Glutamatergic neuron (in vitro differentiated cells): Measurements from ENCODE around the gene RTKN2. TPM values are rescaled to one million over a fixed set of nuclear protein-coding genes. Genes with fewer than 3 reads are reported as not detected.

Experiments used
- DNase-seq: peaks from one replicate; pipeline ENCODE4 v3.0.0; 2022
- H3K27ac Mint-ChIP-seq: one replicate; pipeline ENCODE4 v1.8.0; 2020; ENCODE audit warnings: mild to moderate bottlenecking, mixed read lengths, inconsistent platforms; ENCODE audit not compliant: unreplicated experiment
- H3K27me3 Mint-ChIP-seq: one replicate; pipeline ENCODE4 v1.8.0; 2020; ENCODE audit warnings: mild to moderate bottlenecking, moderate library complexity, mixed read lengths, inconsistent platforms; ENCODE audit not compliant: unreplicated experiment
- H3K36me3 Mint-ChIP-seq: one replicate; pipeline ENCODE4 v1.8.0; 2020; ENCODE audit warnings: mild to moderate bottlenecking, mixed read lengths, inconsistent platforms; ENCODE audit not compliant: unreplicated experiment
- H3K4me1 Mint-ChIP-seq: one replicate; pipeline ENCODE4 v1.8.0; 2020; ENCODE audit warnings: mild to moderate bottlenecking, low read depth, mixed read lengths, inconsistent platforms; ENCODE audit not compliant: unreplicated experiment
- H3K4me3 Mint-ChIP-seq: one replicate; pipeline ENCODE4 v1.8.0; 2020; ENCODE audit warnings: mild to moderate bottlenecking, mixed read lengths, inconsistent platforms; ENCODE audit not compliant: unreplicated experiment
- H3K9me3 Mint-ChIP-seq: one replicate; pipeline ENCODE4 v1.8.0; 2020; ENCODE audit warnings: mild to moderate bottlenecking, moderate library complexity, mixed read lengths, inconsistent platforms; ENCODE audit not compliant: unreplicated experiment
- total RNA-seq: library from RNA; stranded (reverse); fragmentation: NEBNext Ultra II Directional; extraction: Animal tissue kit (Norgen Biotek cat#: 25700); gene quantifications from one replicate; pipeline ENCODE4 v1.2.1, GENCODE V29; 2021; ENCODE audit not compliant: unreplicated experiment
- TF ChIP-seq, protein P1 (sequence below): fragments of 200-600 bp; sonication (generic); IDR thresholded peaks from one replicate; pipeline ENCODE4 v1.5.0; 2021; ENCODE audit not compliant: partially characterized antibody, unreplicated experiment

RTKN2 gene
- total RNA-seq, 1 donor from 2014 or later = 3.2 TPM

DNA sequence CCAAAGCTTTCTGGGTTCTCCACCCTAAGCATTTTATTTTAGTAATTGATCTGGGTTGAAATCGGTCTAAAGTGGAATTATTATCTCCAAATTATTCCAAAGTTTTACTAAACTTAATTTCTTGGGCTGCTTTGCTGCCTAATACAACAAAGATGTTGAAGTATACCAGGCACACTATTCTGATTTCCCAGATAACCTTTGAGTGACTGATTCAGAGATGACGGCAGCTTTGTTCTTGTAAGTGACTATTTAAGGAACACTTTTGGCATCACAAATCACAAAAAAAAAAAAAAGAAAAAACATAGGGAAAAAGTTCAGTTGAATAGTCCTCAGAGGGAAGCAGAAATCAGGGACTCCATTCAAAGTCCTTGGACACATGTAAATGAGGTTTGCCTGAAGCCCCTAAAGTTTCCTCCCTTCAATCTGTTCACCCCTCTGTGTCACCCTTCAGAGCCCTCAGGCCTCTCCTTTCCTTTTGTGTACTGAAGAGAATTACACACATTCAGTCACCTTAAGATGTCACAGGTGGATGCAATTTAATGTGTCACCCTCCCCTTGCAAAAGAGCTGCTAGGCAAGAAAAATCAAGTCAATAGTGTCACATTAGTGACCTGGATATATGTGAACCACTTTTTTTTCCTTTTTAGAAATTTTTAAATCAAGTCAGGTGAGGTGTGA, 81.5 kb downstream of the RTKN2 start:
- TF ChIP-seq, protein P1, sequence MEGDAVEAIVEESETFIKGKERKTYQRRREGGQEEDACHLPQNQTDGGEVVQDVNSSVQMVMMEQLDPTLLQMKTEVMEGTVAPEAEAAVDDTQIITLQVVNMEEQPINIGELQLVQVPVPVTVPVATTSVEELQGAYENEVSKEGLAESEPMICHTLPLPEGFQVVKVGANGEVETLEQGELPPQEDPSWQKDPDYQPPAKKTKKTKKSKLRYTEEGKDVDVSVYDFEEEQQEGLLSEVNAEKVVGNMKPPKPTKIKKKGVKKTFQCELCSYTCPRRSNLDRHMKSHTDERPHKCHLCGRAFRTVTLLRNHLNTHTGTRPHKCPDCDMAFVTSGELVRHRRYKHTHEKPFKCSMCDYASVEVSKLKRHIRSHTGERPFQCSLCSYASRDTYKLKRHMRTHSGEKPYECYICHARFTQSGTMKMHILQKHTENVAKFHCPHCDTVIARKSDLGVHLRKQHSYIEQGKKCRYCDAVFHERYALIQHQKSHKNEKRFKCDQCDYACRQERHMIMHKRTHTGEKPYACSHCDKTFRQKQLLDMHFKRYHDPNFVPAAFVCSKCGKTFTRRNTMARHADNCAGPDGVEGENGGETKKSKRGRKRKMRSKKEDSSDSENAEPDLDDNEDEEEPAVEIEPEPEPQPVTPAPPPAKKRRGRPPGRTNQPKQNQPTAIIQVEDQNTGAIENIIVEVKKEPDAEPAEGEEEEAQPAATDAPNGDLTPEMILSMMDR = no peak
- Mint-ChIP-seq H3K27me3 (no peaks in the 10 kb centered on the region), H3K9me3 (no peaks in the 10 kb centered on the region), H3K27ac (no peak overlapping the region), H3K4me3 (no peak overlapping the region), H3K36me3 (no peaks in the 10 kb centered on the region), H3K4me1 (no peaks in the 10 kb centered on the region)
- DNase-seq = no peak

DNA sequence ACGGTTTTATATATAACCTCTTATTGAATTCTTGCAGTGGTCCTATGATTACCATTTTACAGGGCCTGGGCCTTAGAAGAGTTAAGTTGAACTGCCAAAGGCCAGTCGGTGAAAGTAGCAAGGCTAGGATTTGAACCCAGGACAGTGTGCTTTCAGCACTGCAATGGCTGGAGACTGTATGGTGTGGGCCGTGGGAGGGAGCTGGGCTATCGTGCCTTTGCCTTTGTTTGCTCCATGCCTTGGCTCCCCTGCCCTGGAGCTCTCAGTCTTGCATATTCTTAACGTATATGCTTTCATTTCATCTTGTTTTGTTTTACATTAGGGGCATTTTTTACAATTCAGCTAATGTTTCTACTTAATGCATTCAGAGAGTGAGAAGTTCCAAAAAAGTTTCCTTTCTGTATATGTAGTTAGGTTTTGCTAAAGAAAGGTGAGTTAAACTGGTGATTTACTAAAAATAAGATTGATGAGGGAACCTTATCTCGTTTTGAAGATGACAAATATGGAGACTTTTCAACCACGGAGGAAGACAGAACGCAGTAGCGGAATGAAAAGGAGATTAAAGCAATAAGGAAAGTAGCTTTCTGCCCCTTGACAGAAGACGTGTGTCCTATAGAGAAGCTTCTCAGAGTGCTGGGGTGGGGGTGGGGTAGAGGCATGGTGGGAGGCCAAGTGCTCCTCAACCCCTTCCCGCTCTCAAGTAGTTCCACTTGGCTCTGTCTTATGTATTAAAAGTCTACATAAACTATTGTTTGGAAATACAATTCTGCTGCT, 82.5 kb downstream of the RTKN2 start:
- TF ChIP-seq, protein P1 = no peak
- H3K9me3 Mint-ChIP-seq = no peaks in the 10 kb centered on the region
- no peak overlapping the region for H3K4me3 Mint-ChIP-seq
- H3K27ac Mint-ChIP-seq = no peak overlapping the region
- no peaks in the 10 kb centered on the region for H3K4me1 Mint-ChIP-seq
- H3K27me3 Mint-ChIP-seq = peaks cover under 1% of the 10 kb centered on the region
- H3K36me3 Mint-ChIP-seq = peaks cover 2% of the 10 kb centered on the region
- DNase-seq = no peak

DNA sequence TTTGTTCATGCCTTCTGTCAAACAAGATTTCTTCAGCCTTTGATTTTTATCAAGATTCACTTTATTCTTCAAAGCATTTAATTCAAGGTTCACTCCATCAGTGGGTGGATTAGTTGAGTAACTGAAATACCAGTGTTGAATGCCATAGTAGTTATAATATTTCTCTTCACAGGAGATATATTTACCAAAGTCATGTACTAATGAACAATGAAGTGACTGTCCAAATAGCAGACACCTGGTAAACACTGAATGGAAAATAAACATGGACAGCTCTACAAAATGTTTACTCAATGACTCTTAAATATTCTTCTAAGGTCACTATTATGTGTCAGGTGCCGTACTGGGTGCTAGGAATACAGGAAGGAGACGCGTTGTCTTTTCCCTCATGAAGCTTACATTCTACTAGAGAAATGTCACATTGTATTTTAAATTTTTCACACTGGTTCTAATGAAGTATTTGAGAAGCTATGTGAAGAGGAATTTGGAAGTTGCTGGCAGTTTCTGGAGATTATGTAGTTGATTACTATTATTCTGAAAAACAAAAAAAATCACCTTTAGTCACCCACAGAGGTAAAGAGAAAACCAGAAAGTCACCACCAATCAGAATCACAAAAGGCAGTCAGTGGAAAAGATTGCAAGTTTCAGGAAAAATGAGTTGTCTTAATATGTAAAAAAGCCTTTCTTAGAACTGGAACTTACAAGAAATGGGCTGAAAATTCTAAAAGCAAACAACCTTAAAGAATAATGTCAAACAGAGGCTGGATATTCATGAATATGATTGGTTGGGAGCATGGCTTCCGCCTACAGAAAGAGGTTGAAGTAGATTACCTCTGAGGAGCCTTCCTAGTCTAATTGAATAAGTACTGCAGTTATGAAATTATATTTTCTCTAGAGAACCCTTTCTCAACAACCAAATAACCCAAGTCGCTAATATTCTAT, 84.5 kb downstream of the RTKN2 start:
- no peak overlapping the region for H3K4me3 Mint-ChIP-seq
- H3K36me3 Mint-ChIP-seq = peaks cover 6% of the 10 kb centered on the region
- TF ChIP-seq, protein P1 = no peak
- no peaks in the 10 kb centered on the region for H3K4me1 Mint-ChIP-seq
- DNase-seq = no peak
- no peaks in the 10 kb centered on the region for H3K9me3 Mint-ChIP-seq
- peaks cover 2% of the 10 kb centered on the region for H3K27me3 Mint-ChIP-seq
- no peak overlapping the region for H3K27ac Mint-ChIP-seq

DNA sequence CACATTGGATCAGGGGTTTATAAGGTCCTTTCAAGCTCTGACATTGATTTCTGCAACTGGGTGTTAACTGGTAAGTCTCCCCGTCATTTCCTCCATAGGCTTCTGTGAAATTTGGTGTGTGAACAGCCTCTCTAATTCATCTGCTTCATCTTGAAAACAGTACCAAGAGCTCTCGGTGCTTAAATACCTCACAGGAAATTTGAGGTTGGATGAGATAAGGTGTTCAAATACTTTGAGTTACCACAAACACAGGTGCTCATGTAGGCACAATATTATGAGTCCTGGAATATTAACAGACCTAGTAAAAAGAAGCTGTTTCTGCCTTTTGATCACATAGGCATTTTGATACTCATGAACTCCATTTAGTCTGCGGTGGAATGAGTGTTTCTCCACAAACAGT, 85.2 kb downstream of the RTKN2 start:
- Mint-ChIP-seq H3K4me3 (no peak overlapping the region), H3K4me1 (no peaks in the 10 kb centered on the region), H3K27ac (no peak overlapping the region), H3K9me3 (no peaks in the 10 kb centered on the region), H3K36me3 (peaks cover 6% of the 10 kb centered on the region), H3K27me3 (peaks cover 2% of the 10 kb centered on the region)
- DNase-seq = no peak
- TF ChIP-seq, protein P1 = no peak
